Measurements from ENCODE around the gene FAM117B. TPM values are rescaled to one million over a fixed set of nuclear protein-coding genes. Genes with fewer than 3 reads are reported as not detected.

FAM117B gene
- total RNA-seq, 1 experiment from 2014 or later = 2.9 TPM

- DNase-seq (ENCODE audit: extremely low read depth, low read depth) = no peak
Observed at GRCh38 chr2:202752071-202752470, 117.3 kb downstream of the FAM117B start.

GRCh38 chr2:202754936-202755335 lies 120.2 kb downstream of the FAM117B start:
- DNase-seq (ENCODE audit: extremely low read depth, low read depth) = no peak

GRCh38 chr2:202756598-202756997 lies 121.8 kb downstream of the FAM117B start:
- no peak for DNase-seq (ENCODE audit: extremely low read depth, low read depth)

- no peak for DNase-seq (ENCODE audit: extremely low read depth, low read depth)
Observed at GRCh38 chr2:202757339-202757738, 122.6 kb downstream of the FAM117B start.

- no peak for DNase-seq (ENCODE audit: extremely low read depth, low read depth)
Observed at GRCh38 chr2:202758128-202758527, 123.4 kb downstream of the FAM117B start.

GRCh38 chr2:202758604-202759003 lies 123.8 kb downstream of the FAM117B start:
- DNase-seq (ENCODE audit: extremely low read depth, low read depth) = no peak

- no peak for DNase-seq (ENCODE audit: extremely low read depth, low read depth)
Observed at GRCh38 chr2:202760848-202761247, 126.1 kb downstream of the FAM117B start.

GRCh38 chr2:202762556-202762955 lies 127.8 kb downstream of the FAM117B start:
- no peak for DNase-seq (ENCODE audit: extremely low read depth, low read depth)

- DNase-seq (ENCODE audit: extremely low read depth, low read depth) = no peak
Observed at GRCh38 chr2:202763916-202764315, 129.1 kb downstream of the FAM117B start.

GRCh38 chr2:202764991-202765390 lies 130.2 kb downstream of the FAM117B start:
- DNase-seq (ENCODE audit: extremely low read depth, low read depth) = no peak

GRCh38 chr2:202765436-202765835 lies 130.7 kb downstream of the FAM117B start:
- DNase-seq (ENCODE audit: extremely low read depth, low read depth) = no peak

GRCh38 chr2:202768273-202768672 lies 133.5 kb downstream of the FAM117B start:
- DNase-seq (ENCODE audit: extremely low read depth, low read depth) = no peak

GRCh38 chr2:202769201-202769600 lies 134.4 kb downstream of the FAM117B start:
- no peak for DNase-seq (ENCODE audit: extremely low read depth, low read depth)

GRCh38 chr2:202771336-202771735 lies 136.6 kb downstream of the FAM117B start:
- no peak for DNase-seq (ENCODE audit: extremely low read depth, low read depth)

GRCh38 chr2:202771741-202772460 lies 137.1 kb downstream of the FAM117B start:
- DNase-seq (ENCODE audit: extremely low read depth, low read depth) = no peak

GRCh38 chr2:202773301-202773973 lies 138.7 kb downstream of the FAM117B start:
- no peak for DNase-seq (ENCODE audit: extremely low read depth, low read depth)

- DNase-seq (ENCODE audit: extremely low read depth, low read depth) = no peak
Observed at GRCh38 chr2:202774104-202774503, 139.3 kb downstream of the FAM117B start.

GRCh38 chr2:202778217-202778616 lies 143.4 kb downstream of the FAM117B start:
- no peak for DNase-seq (ENCODE audit: extremely low read depth, low read depth)

GRCh38 chr2:202780514-202781021 lies 145.8 kb downstream of the FAM117B start:
- no peak for DNase-seq (ENCODE audit: extremely low read depth, low read depth)

- no peak for DNase-seq (ENCODE audit: extremely low read depth, low read depth)
Observed at GRCh38 chr2:202782940-202783558, 148.3 kb downstream of the FAM117B start.

- no peak for DNase-seq (ENCODE audit: extremely low read depth, low read depth)
Observed at GRCh38 chr2:202786842-202787241, 152.1 kb downstream of the FAM117B start.

- no peak for DNase-seq (ENCODE audit: extremely low read depth, low read depth)
Observed at GRCh38 chr2:202790676-202791075, 155.9 kb downstream of the FAM117B start.
